Measurements from ENCODE around the gene ZNF416. TPM values are rescaled to one million over a fixed set of nuclear protein-coding genes. Genes with fewer than 3 reads are reported as not detected.

The ZNF416 gene
- total RNA-seq, 2 donors from 2014 or later, result 3.9 to 4.7 TPM

DNA sequence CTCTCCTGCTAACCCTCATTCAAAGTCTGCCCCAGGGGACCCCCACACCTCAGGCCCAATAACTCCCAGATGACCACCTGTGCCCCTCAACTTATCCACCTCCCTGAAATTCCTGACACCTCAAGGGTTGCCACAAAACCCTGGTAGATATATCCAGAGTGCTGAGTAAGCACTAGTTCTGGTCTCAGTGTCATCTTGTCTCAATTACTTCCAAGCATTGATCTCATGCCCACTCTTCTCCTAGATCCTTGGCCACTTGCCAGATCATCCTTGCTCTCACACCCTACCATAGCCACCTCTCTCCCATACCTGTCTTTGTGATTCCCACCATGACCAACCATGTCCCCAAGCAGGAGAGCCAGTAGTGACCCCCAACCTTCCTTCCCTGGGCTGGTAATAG is 2.0 kb downstream of the ZNF416 start:
- ATAC-seq, result no peak
- no peaks in the 10 kb centered on the region for H3K27me3 Mint-ChIP-seq
- H3K4me1 Mint-ChIP-seq, result peaks cover 3% of the 10 kb centered on the region
- no peak for DNase-seq
- peaks cover 34% of the 10 kb centered on the region for H3K9me3 ChIP-seq (ENCODE audit: control insufficient read depth, low read length, poor library complexity, severe bottlenecking)
- no peak overlapping the region for H3K27ac Mint-ChIP-seq
- peaks cover 9% of the 10 kb centered on the region for H3K36me3 Mint-ChIP-seq (ENCODE audit: low read depth)
- peak overlapping the region; percentile 0 for H3K4me3 Mint-ChIP-seq

DNA sequence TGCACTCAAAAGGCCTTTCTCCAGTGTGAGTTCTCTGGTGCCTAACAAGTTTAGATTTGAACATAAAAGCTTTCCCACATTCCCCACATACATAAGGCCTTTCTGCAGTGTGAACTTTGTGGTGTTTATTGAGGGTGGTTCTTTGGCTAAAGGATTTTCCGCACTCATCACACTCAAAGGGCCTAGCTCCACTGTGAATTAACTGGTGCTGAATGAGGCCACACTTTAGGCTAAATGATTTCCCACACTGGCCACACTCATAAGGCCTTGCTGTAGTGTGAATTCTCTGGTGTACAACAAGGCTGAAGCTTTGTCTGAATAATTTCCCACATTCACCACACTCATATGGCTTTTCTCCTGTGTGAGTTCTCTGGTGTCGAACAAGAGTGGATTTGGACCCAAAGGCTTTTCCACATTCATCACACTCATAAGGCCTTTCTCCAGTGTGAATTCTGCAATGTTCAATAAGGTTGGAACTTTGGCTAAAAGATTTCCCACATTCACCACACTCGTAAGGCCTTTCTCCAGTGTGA is 6.2 kb downstream of the ZNF416 start:
- DNase-seq (no peak), ATAC-seq (no peak)
- H3K27ac Mint-ChIP-seq, result no peak overlapping the region
- peaks cover 9% of the 10 kb centered on the region for H3K36me3 Mint-ChIP-seq (ENCODE audit: low read depth)
- no peak overlapping the region for H3K4me3 Mint-ChIP-seq
- no peaks in the 10 kb centered on the region for H3K4me1 Mint-ChIP-seq
- H3K27me3 Mint-ChIP-seq, result no peaks in the 10 kb centered on the region
- peaks cover 53% of the 10 kb centered on the region for H3K9me3 ChIP-seq (ENCODE audit: control insufficient read depth, low read length, poor library complexity, severe bottlenecking)

DNA sequence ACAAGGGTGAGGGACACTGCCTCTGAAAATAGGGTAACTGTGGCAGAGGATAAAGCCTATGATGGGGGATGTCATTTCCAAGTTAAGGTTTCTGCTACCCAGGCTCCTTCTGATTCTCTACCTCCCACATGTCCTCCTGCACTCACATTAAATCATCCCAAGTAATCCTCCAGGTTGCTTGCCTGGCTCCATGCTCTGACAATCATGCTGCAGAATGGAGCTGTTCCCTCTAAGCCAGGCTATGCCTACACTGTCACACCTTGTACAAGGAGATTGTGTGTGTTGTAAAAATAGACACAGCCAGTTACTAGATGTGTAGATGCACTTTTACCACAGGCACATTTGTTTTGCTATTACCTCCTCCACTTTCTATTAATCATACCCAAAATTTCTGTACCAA is 8.0 kb downstream of the ZNF416 start:
- Mint-ChIP-seq H3K27me3 (no peaks in the 10 kb centered on the region), H3K4me1 (no peaks in the 10 kb centered on the region), H3K27ac (no peak overlapping the region), H3K4me3 (no peak overlapping the region), H3K36me3 (ENCODE audit: low read depth) (peaks cover 2% of the 10 kb centered on the region)
- DNase-seq (no peak), ATAC-seq (no peak)
- peaks cover 59% of the 10 kb centered on the region for H3K9me3 ChIP-seq (ENCODE audit: control insufficient read depth, low read length, poor library complexity, severe bottlenecking)

DNA sequence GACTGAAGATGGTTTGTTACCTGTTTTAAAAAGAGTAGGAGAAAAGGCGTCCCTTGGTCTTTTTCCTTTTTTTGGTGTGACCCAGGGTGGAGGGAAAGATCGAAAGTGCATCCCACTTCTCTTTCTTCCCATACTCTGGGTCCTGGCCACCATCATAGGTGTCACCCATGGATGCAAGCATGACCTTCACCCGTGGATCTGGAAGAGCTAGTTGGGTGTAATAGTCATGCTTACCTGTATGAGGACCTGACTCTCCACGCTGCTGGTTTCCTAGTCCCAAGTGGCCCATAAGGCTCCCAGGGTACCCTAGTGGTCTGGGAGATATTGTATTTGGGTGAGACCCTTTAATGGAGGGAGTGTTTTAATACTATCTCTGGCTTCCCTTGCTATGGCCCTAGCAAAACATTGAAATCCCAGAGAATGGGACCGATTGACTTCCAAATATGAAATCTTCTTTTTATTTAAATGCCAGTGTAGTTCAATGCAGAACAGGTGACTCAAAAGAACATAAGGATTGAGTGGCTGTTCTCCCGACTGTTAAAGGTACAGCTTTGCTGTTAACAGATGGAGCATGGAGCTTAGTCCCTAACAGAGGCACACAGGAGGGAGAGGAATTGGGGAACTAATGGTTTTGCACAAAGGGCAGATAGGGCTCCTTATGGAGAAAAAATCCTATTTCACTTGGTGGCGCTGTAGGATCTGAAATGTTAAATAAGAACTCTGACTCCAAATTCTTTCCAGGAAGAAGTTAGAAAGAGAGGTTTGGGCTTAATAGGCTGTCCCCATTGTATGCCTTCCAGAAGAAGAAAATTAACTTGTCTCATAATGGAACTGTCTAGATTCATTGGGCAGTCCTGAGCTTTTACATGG is 12.1 kb downstream of the ZNF416 start:
- H3K36me3 Mint-ChIP-seq (ENCODE audit: low read depth), result no peaks in the 10 kb centered on the region
- H3K27ac Mint-ChIP-seq, result no peak overlapping the region
- H3K4me1 Mint-ChIP-seq, result no peaks in the 10 kb centered on the region
- DNase-seq, result no peak
- no peaks in the 10 kb centered on the region for H3K27me3 Mint-ChIP-seq
- ATAC-seq, result no peak
- H3K9me3 ChIP-seq (ENCODE audit: control insufficient read depth, low read length, poor library complexity, severe bottlenecking), result peaks cover 41% of the 10 kb centered on the region
- H3K4me3 Mint-ChIP-seq, result no peak overlapping the region

DNA sequence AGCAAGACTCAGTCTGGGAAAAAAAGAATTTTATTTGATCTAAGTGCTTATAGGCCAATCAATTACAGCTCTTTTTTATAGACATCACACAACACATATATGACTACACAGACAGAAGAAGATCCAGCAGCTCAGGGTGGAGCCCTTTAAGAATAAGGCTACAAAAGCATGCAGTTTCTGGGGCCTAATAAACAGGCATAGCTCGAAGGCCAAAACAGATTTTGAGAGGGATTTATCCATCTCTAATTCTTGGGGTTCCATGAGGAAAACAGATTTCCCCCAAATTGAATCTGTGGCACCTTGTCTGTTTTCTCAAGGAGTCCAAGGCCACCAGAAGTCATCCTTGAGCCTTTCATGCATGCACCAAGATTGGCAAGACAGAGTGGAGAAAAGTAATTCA is 15.2 kb downstream of the ZNF416 start:
- H3K27me3 Mint-ChIP-seq, result no peaks in the 10 kb centered on the region
- H3K36me3 Mint-ChIP-seq (ENCODE audit: low read depth), result peaks cover 3% of the 10 kb centered on the region
- H3K9me3 ChIP-seq (ENCODE audit: control insufficient read depth, low read length, poor library complexity, severe bottlenecking), result peaks cover 28% of the 10 kb centered on the region
- peaks cover 8% of the 10 kb centered on the region for H3K4me1 Mint-ChIP-seq
- ATAC-seq (no peak), DNase-seq (no peak)
- H3K4me3 Mint-ChIP-seq, result no peak overlapping the region
- H3K27ac Mint-ChIP-seq, result no peak overlapping the region

DNA sequence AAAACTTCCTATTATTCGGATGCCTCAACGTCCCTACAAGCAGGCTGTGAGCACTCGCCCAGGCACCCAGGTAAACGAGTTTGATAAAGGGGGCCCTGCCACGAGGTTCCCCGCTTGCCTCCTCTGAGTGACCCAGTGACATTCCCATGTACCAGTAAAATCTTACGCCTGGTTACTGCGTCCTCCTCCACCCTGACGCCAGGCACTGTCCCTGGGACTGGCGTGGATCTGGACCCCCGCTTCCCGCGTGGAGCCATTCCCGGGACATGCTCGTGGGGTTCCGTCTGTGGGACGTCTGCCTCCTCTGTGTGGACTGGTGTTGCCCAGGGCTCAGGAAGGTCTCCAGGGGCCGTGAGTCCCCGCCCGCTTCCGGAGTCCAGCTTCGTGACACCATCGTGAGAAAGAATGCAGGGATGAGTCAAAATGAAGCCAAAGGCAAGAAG is 18.6 kb downstream of the ZNF416 start:
- Mint-ChIP-seq H3K4me3 (peak overlapping the region; percentile 93), H3K36me3 (ENCODE audit: low read depth) (peaks cover 3% of the 10 kb centered on the region), H3K4me1 (peaks cover 14% of the 10 kb centered on the region), H3K27me3 (no peaks in the 10 kb centered on the region), H3K27ac (peak overlapping the region; percentile 86)
- ATAC-seq (no peak), DNase-seq (no peak)
- H3K9me3 ChIP-seq (ENCODE audit: control insufficient read depth, low read length, poor library complexity, severe bottlenecking), result peaks cover 12% of the 10 kb centered on the region

DNA sequence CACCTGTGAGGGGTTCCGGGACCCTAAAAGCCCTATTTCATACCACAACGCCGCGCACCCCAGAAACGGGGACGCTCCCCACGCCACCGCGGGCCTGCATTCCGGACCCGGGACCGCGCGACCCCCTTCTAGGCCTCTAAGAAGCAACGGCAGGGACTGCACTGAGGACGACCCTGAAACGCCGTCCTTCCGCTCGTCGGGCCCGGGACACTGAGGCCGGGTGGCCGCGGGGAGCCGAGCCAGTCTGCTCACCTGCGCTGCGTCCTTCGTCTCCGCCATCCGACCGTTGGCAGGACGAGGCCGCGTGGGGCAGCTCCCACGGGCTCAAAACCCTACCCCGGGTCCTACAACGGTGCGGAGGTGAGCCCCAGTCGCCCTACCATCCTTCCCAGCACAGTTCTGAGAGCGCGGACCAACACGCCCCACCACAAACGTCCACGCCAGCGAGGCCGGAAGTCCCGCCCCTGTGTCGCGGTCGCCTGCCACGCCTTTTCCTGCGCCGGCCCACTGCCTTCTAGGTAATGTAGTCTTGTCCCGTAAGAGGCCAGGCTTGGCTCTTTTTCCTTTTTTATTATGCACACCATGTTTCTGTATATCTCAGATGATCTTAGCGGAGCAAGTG is 19.2 kb downstream of the ZNF416 start, which contains the start of gene ZNF550:
Gene ZNF550, minus strand, starts transcription at position 460 of the 622 bp plus-strand sequence. Its CDS starts 181 bp downstream, at position 279.
- H3K4me1 Mint-ChIP-seq, result peaks cover 14% of the 10 kb centered on the region
- H3K36me3 Mint-ChIP-seq (ENCODE audit: low read depth), result peaks cover 7% of the 10 kb centered on the region
- peak within 1 kb of the TSS; percentile 93 for H3K4me3 Mint-ChIP-seq
- ATAC-seq, result peak; percentile 99
- H3K9me3 ChIP-seq (ENCODE audit: control insufficient read depth, low read length, poor library complexity, severe bottlenecking), result peaks cover 12% of the 10 kb centered on the region
- peak; percentile 71 to 77 (median 75) for DNase-seq
- H3K27ac Mint-ChIP-seq, result peak within 1 kb of the TSS; percentile 86
- no peaks in the 10 kb centered on the region for H3K27me3 Mint-ChIP-seq

DNA sequence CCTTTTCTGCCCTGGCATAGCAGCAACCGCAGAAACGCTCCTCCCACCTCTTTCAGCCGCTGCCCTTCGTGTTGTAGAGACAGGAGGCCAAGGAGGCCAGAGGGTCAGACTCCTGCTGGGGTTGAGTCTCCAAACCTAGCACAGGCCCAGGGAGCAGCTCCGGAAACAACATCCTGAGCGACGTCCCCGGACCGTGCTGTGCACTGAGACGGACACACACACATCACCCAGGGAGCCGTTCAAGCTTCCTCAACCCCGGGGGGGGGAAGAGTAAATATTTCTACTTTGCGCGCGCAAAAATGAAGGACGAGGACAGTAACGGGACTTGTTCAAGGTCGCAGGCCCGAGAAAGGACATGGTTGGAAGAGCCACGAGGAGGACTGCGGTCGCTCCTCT is 19.7 kb downstream of the ZNF416 start:
- H3K4me3 Mint-ChIP-seq, result peak overlapping the region; percentile 93
- peak overlapping the region; percentile 86 for H3K27ac Mint-ChIP-seq
- ATAC-seq (peak; percentile 13), DNase-seq (no peak)
- H3K36me3 Mint-ChIP-seq (ENCODE audit: low read depth), result peaks cover 8% of the 10 kb centered on the region
- H3K9me3 ChIP-seq (ENCODE audit: control insufficient read depth, low read length, poor library complexity, severe bottlenecking), result peaks cover 10% of the 10 kb centered on the region
- H3K4me1 Mint-ChIP-seq, result peaks cover 14% of the 10 kb centered on the region
- H3K27me3 Mint-ChIP-seq, result no peaks in the 10 kb centered on the region

DNA sequence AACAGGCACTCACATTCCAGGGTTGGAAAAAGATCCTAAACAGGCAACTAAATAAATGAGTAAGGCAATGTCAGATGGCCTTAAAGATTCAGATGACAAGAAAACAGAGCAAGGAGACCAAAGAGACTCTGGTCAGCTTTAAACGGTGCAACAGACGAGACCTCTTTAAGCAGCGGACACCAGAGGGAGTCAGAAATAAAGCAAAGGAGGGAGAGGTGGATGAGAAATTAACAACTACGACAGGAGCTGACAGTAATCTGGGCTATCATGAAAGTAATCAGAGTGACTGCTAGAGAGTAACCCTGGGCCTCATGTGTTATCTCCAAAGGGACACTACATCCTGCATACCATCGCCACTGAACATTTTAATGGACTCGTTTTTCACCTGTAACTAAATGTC is 20.2 kb downstream of the ZNF416 start:
- H3K4me1 Mint-ChIP-seq, result peaks cover 14% of the 10 kb centered on the region
- H3K27me3 Mint-ChIP-seq, result no peaks in the 10 kb centered on the region
- H3K27ac Mint-ChIP-seq, result peak overlapping the region; percentile 86
- H3K9me3 ChIP-seq (ENCODE audit: control insufficient read depth, low read length, poor library complexity, severe bottlenecking), result peaks cover 5% of the 10 kb centered on the region
- no peak for DNase-seq
- peak overlapping the region; percentile 93 for H3K4me3 Mint-ChIP-seq
- no peak for ATAC-seq
- H3K36me3 Mint-ChIP-seq (ENCODE audit: low read depth), result peaks cover 9% of the 10 kb centered on the region

DNA sequence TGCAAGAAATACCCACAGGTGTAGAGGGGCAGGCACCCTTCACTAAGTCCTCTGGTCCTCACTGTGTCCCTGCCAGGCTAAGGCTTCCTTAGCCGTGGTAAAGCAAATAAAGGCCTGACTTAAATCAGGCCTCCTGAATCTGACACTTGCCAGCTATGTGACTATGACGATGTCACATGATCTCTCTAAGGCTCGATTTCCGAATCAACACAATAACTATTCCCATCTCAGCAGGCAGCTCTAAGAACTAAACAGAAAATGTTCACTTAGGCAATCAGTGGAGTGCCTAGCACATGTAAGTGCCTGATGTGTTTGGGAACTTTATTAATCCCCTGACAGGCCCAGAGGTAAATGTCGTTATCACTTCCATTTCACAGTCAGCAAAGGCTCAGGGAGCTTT is 21.1 kb downstream of the ZNF416 start:
- peaks cover 2% of the 10 kb centered on the region for H3K9me3 ChIP-seq (ENCODE audit: control insufficient read depth, low read length, poor library complexity, severe bottlenecking)
- Mint-ChIP-seq H3K27ac (no peak overlapping the region), H3K27me3 (no peaks in the 10 kb centered on the region), H3K4me1 (peaks cover 14% of the 10 kb centered on the region), H3K4me3 (peak overlapping the region; percentile 93), H3K36me3 (ENCODE audit: low read depth) (peaks cover 10% of the 10 kb centered on the region)
- ATAC-seq, result no peak
- no peak for DNase-seq

DNA sequence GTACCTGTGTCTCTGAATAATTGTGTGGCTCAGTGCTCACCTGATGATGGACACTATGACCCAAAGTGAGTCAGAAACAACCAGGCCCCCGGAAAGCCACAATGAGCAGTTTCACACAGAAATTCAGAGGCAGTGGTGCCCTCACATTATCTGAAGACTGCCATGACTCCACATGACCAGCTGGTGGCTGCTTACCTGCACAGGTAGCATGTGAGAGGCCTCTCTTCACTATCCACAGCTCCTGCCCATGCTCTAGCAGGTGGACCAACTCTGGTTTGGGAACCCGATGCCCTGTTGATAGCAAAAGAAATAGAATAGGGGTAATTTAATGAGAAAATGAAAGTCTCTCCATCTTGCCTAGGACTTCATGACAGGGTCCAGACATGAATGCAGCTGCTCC is 26.3 kb downstream of the ZNF416 start:
- Mint-ChIP-seq H3K27ac (no peak overlapping the region), H3K4me1 (no peaks in the 10 kb centered on the region), H3K36me3 (ENCODE audit: low read depth) (peaks cover 25% of the 10 kb centered on the region), H3K4me3 (no peak overlapping the region), H3K27me3 (no peaks in the 10 kb centered on the region)
- no peak for ATAC-seq
- no peak for DNase-seq
- H3K9me3 ChIP-seq (ENCODE audit: control insufficient read depth, low read length, poor library complexity, severe bottlenecking), result peaks cover 39% of the 10 kb centered on the region

DNA sequence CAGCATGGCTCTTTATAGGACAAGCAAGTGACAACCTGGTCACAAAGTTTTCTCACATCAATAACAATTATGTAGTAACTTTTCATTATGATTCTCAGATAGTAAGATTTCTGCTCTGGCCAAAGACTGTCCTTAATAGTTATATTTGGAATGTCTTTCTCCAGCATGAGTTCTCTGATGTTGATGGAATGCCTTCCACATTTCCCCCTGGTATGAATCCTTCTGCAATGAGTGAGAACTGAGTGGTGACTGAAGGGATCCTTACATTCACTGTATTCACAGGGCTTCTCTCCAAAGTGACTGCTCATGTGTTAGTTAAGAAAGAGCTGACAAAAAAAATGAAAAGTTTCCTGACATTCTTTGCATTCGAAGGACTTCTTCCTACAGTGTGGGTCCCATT is 32.2 kb downstream of the ZNF416 start:
- Mint-ChIP-seq H3K4me3 (no peak overlapping the region), H3K36me3 (ENCODE audit: low read depth) (peaks cover 17% of the 10 kb centered on the region), H3K27me3 (no peaks in the 10 kb centered on the region), H3K4me1 (no peaks in the 10 kb centered on the region), H3K27ac (no peak overlapping the region)
- no peak for DNase-seq
- H3K9me3 ChIP-seq (ENCODE audit: control insufficient read depth, low read length, poor library complexity, severe bottlenecking), result peaks cover 76% of the 10 kb centered on the region
- no peak for ATAC-seq

DNA sequence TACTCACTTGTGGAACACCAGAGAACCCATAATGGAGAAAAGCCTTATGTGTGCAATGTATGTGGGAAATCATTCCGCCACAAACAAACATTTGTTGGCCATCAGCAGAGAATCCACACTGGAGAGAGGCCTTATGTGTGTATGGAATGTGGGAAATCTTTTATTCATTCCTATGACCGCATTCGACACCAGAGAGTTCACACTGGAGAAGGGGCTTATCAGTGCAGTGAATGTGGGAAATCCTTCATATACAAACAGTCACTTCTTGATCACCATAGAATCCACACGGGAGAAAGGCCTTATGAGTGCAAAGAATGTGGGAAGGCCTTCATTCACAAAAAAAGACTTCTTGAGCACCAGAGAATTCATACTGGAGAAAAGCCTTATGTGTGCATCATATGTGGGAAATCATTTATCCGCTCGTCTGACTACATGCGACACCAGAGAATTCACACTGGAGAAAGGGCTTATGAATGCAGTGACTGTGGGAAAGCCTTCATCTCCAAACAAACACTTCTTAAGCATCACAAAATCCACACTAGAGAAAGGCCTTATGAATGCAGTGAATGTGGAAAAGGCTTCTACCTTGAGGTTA is 40.7 kb downstream of the ZNF416 start:
- no peaks in the 10 kb centered on the region for H3K4me1 Mint-ChIP-seq
- DNase-seq (no peak), ATAC-seq (no peak)
- H3K9me3 ChIP-seq (ENCODE audit: control insufficient read depth, low read length, poor library complexity, severe bottlenecking), result peaks cover 74% of the 10 kb centered on the region
- no peak overlapping the region for H3K4me3 Mint-ChIP-seq
- no peak overlapping the region for H3K27ac Mint-ChIP-seq
- H3K27me3 Mint-ChIP-seq, result no peaks in the 10 kb centered on the region
- peaks cover 9% of the 10 kb centered on the region for H3K36me3 Mint-ChIP-seq (ENCODE audit: low read depth)
